HepG2 (cell line): ENCODE results near the gene TTC1.

Source experiments
- AFF4 ChIP-seq: sonication (generic); formaldehyde crosslinking; IDR thresholded peaks from 2 replicates; pipeline ENCODE4 v1.4.0; 2020; ENCODE audit warnings: missing genetic modification reagents
- BORCS8-MEF2B ChIP-seq: sonication (generic); formaldehyde crosslinking; IDR thresholded peaks from 2 replicates; pipeline ENCODE4 v1.8.0; 2022; ENCODE audit warnings: mild to moderate bottlenecking, missing genetic modification reagents
- CEBPB ChIP-seq: IDR thresholded peaks from 2 replicates; pipeline ENCODE4 v1.6.1; 2011; ENCODE audit warnings: low read depth, low read length, improper control_type of control experiment, borderline replicate concordance
- CTCF ChIP-seq: sonication (generic); formaldehyde crosslinking; IDR thresholded peaks from 2 replicates; pipeline ENCODE4 v1.5.0; 2020; ENCODE audit warnings: mild to moderate bottlenecking, missing genetic modification reagents, moderate library complexity
- ISL2 ChIP-seq: sonication (generic); formaldehyde crosslinking; IDR thresholded peaks from 2 replicates; pipeline ENCODE4 v1.5.0; 2020; ENCODE audit warnings: missing genetic modification reagents
- RNF2 ChIP-seq: fragments of 450-650 bp; conservative IDR thresholded peaks from 2 replicates; pipeline ENCODE4 v1.6.1; 2016; ENCODE audit warnings: low read depth
- SMAD1 ChIP-seq: sonication (generic); formaldehyde crosslinking; IDR thresholded peaks from 2 replicates; pipeline ENCODE4 v1.4.0; 2020; ENCODE audit warnings: missing genetic modification reagents, low read depth, mild to moderate bottlenecking, borderline replicate concordance
- TAF1 ChIP-seq: sonication (generic); formaldehyde crosslinking; IDR thresholded peaks from 2 replicates; pipeline ENCODE4 v1.4.0; 2020; ENCODE audit warnings: missing genetic modification reagents
- TCF7L2 ChIP-seq: IDR thresholded peaks from 2 replicates; pipeline ENCODE4 v1.6.1; 2011; ENCODE audit warnings: mild to moderate bottlenecking, low read depth, low read length, moderate library complexity
- ZBTB33 ChIP-seq: sonication (generic); formaldehyde crosslinking; IDR thresholded peaks from 2 replicates; pipeline ENCODE4 v1.4.0; 2020; ENCODE audit warnings: missing genetic modification reagents
- ZFP37 ChIP-seq: sonication (generic); formaldehyde crosslinking; IDR thresholded peaks from 2 replicates; pipeline ENCODE4 v1.4.0; 2020; ENCODE audit warnings: missing genetic modification reagents, borderline replicate concordance
- ZNF501 ChIP-seq: sonication (generic); formaldehyde crosslinking; IDR thresholded peaks from 2 replicates; pipeline ENCODE4 v1.5.1; 2020; ENCODE audit warnings: mild to moderate bottlenecking, moderate library complexity, missing genetic modification reagents
- ZNF639 ChIP-seq: conservative IDR thresholded peaks from 2 replicates; pipeline ENCODE4 v1.6.1; 2018; ENCODE audit warnings: missing genetic modification reagents
- ZNF7 ChIP-seq: IDR thresholded peaks from 2 replicates; pipeline ENCODE4 v1.6.1; 2016; ENCODE audit warnings: missing biosample characterization, missing genetic modification reagents

- TF ChIP-seq AFF4: no peak
- no peak for TF ChIP-seq BORCS8-MEF2B (CRISPR knock-in tag)
- TF ChIP-seq RNF2: no peak
- no peak for TF ChIP-seq CEBPB
- no peak for TF ChIP-seq CTCF (CRISPR knock-in tag)
- no peak for TF ChIP-seq ISL2 (CRISPR knock-in tag)
- no peak for TF ChIP-seq ZNF639 (CRISPR knock-in tag)
- TF ChIP-seq ZBTB33: no peak
- TF ChIP-seq ZNF501 (CRISPR knock-in tag): no peak
- no peak for TF ChIP-seq TCF7L2
- TF ChIP-seq ZFP37 (CRISPR knock-in tag): no peak
- no peak for TF ChIP-seq SMAD1 (CRISPR knock-in tag)
- no peak for TF ChIP-seq ZNF7 (CRISPR knock-in tag)
- TF ChIP-seq TAF1: no peak
Measured at GRCh38 chr5:160020964-160021363, 12.0 kb downstream of the TTC1 start.
